WTC11 (cell line): Measurements from ENCODE around the gene PLD2.

Experiments used
- ATF6 ChIP-seq: sonication (generic); formaldehyde crosslinking; IDR thresholded peaks from 2 replicates; pipeline ENCODE4 v1.8.1; 2023; ENCODE audit warnings: mild to moderate bottlenecking, missing genetic modification reagents
- CTCF ChIP-seq: fragments of 200-600 bp; IDR thresholded peaks from 2 replicates; pipeline ENCODE4 v1.8.0; 2022; ENCODE audit warnings: antibody characterized with exemption
- FOXJ3 ChIP-seq: sonication (generic); formaldehyde crosslinking; IDR thresholded peaks from 2 replicates; pipeline ENCODE4 v1.9.0; 2021; ENCODE audit warnings: missing genetic modification reagents, mild to moderate bottlenecking, borderline replicate concordance
- FOXP4 ChIP-seq: sonication (generic); formaldehyde crosslinking; IDR thresholded peaks from 2 replicates; pipeline ENCODE4 v1.8.0; 2022; ENCODE audit warnings: mild to moderate bottlenecking, missing genetic modification reagents
- MAX ChIP-seq: sonication (generic); formaldehyde crosslinking; IDR thresholded peaks from 2 replicates; pipeline ENCODE4 v1.8.0; 2022; ENCODE audit warnings: mild to moderate bottlenecking, missing genetic modification reagents
- MXD4 ChIP-seq: fragments of 250-450 bp; sonication (Bioruptor Pico); IDR thresholded peaks from 2 replicates; pipeline ENCODE4 v1.8.0; 2021; ENCODE audit warnings: mild to moderate bottlenecking, moderate library complexity, borderline replicate concordance
- NFYB ChIP-seq: sonication (generic); formaldehyde crosslinking; conservative IDR thresholded peaks from 2 replicates; pipeline ENCODE4 v1.8.0; 2022; ENCODE audit warnings: low read depth, missing genetic modification reagents
- NR3C1 ChIP-seq: sonication (generic); formaldehyde crosslinking; conservative IDR thresholded peaks from 2 replicates; pipeline ENCODE4 v1.8.1; 2023; ENCODE audit warnings: low read depth, mild to moderate bottlenecking, missing genetic modification reagents
- RELA ChIP-seq: sonication (generic); formaldehyde crosslinking; IDR thresholded peaks from 2 replicates; pipeline ENCODE4 v1.8.1; 2022; ENCODE audit warnings: missing genetic modification reagents, mild to moderate bottlenecking, borderline replicate concordance
- USF2 ChIP-seq: sonication (generic); formaldehyde crosslinking; IDR thresholded peaks from 2 replicates; pipeline ENCODE4 v1.8.1; 2023; ENCODE audit warnings: mild to moderate bottlenecking, missing genetic modification reagents, moderate library complexity
- ZNF121 ChIP-seq: sonication (generic); formaldehyde crosslinking; IDR thresholded peaks from 2 replicates; pipeline ENCODE4 v1.8.0; 2023; ENCODE audit warnings: missing genetic modification reagents
- ZNF232 ChIP-seq: sonication (generic); formaldehyde crosslinking; IDR thresholded peaks from 2 replicates; pipeline ENCODE4 v1.8.0; 2022; ENCODE audit warnings: mild to moderate bottlenecking, missing genetic modification reagents

GRCh38 chr17:4856937-4857314 lies 50.0 kb downstream of the PLD2 start:
- TF ChIP-seq ATF6 (CRISPR knock-in tag) (no peak), CTCF (no peak), MAX (CRISPR knock-in tag) (no peak), NFYB (CRISPR knock-in tag) (no peak), ZNF232 (CRISPR knock-in tag) (no peak), RELA (CRISPR knock-in tag) (no peak), ZNF121 (CRISPR knock-in tag) (no peak), USF2 (CRISPR knock-in tag) (no peak), FOXP4 (no peak), NR3C1 (CRISPR knock-in tag) (no peak), FOXJ3 (CRISPR knock-in tag) (no peak), MXD4 (no peak)
